ENCODE measurements around the gene TPSG1.

TPSG1 gene

DNA sequence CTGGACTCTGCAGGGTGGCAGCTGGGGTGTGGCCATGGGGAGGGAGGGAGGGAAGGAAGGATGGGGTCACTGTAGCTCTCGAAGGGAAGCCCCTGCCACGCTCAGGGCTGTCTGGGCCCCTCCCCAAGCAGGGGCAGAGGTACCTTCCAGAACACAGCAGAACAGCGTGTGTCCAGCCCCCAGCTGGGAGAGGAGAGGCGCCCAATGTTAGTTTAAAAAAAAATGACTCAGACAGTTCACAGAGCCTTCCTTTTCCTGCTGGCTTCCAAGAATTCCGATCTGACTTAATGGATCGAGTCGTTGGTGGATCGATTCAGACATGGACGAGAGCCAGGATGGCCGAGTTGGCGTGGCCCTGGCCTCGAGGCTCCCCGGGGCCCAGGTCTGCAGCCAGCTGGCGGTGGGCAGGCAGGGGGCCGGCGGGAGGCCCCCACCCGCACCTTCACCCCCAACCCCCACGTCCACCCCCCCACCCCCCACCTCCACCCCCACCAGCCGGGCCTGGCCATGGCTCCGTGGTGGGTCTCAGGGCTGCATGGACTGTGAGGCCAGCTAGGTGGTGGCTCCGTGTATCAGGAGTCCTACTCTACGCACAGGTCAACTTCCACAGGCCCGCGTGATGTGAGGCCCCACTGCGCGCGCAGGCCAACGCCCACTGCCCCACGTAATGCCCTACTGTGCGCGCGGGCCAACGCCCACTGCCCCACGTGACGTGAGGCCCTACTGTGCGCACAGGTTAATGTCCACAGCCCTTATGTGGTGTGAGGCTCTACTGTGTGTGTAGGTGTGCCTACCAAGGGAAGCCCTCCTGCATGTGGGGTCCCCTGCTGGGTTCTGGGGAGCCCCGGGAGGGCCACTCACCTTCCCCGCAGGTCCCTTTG is 50.4 kb downstream of the TPSG1 start:
- no peak for DNase-seq

DNA sequence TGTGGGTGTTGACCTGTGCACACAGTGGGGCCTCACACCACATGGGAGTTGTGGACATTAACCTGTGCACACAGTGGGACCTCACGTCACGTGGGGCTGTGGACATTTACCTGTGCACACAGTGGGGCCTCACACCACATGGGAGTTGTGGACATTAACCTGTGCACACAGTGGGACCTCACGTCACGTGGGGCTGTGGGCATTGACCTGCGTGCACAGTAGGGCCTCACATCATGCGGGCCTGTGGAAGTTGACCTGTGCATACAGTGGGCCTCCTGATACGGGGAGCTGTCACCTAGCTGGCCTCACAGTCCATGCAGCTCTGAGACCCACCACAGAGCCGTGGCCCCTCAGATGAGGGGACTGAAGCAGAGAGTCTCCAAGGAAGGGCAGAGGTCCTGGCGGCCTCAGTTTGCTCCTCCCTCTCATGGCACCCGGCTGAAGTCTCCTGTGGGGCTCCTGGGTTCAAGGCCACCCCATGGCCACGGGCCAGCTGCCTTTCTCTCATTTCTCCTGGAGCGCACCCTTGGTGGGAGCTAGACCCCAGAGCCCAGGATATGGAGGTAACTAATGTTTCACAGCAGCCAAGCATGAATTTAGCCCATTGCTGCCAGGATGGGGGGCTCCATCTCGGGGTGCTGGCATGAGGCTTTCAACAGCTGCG is 51.1 kb downstream of the TPSG1 start:
- DNase-seq: no peak

DNA sequence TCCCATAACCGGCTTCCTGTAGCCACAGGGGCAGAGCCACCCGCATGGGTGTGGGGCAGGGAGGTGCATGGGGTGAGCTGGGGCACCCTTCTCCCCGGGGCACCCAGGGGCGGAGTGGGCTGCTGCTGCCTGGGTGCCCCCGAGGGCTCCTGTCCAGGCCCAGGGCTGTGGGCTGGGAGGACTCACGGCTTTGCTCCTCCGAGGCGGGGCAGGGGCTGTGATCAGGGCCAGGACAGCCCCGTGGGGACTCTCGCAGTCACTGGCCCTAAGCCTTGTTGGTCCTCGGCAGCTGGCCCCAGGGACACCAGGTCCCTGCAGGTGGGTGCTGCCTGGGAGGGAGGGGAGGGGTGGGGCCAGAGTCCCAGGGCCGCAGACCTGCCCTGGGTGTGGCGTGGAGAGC is 52.4 kb downstream of the TPSG1 start:
- DNase-seq: no peak

DNA sequence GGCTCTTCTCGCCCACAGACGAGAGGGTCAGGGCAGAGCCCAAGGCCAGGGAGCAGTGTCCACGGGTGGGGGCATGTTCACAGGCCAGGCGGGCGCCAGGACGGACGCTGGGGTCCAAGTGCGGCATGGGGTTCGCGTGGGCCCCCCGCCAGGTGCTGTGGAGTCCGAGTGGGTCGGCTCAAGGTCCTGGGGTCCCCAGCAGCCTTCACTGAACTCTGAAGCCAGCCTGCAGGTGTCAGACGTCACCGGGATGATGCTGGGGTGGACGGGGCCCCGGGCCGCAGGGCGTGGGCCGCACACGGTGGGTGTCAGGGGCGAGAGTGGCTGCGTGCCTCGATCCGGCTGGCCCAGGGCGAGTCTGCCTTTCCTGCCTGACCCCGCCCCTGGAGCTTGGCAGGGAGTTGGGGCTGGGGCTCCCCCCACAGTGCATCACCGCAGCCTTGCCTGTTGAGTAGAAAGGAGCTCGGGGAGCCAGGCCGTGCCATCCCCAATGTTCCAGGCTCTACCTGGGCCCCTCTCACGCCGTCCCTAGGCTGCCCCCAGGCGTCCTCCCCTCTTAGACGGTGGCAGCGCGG is 53.1 kb downstream of the TPSG1 start:
- no peak for DNase-seq
